Activated T-helper 1 cell treated with anti-CD3 and anti-CD28 coated beads, Interleukin-12 subunit alpha, Interleukin-12 subunit beta, Interleukin-2, Interleukin-4 antibody, amounts not matched to agents 30 ng/mL and 10 ng/mL and 1 ng/mL, durations not matched to agents 14 hours and 24 hours and 36 hours (primary cell): ENCODE results near the gene MAP2K2. TPM values are rescaled to one million over a fixed set of nuclear protein-coding genes. Genes with fewer than 3 reads are reported as not detected.

Experiments used
- DNase-seq: peaks from one replicate; pipeline ENCODE4 v3.0.0; 2021; ENCODE audit warnings: low spot score
- H3K27ac Mint-ChIP-seq: one replicate; pipeline ENCODE4 v1.8.0; 2021; ENCODE audit warnings: mild to moderate bottlenecking, mixed read lengths
- H3K27me3 Mint-ChIP-seq: one replicate; pipeline ENCODE4 v1.8.0; 2022; ENCODE audit warnings: mild to moderate bottlenecking, moderate library complexity, mixed read lengths; ENCODE audit not compliant: insufficient read depth
- H3K36me3 Mint-ChIP-seq: one replicate; pipeline ENCODE4 v1.8.0; 2021; ENCODE audit warnings: low read depth, mixed read lengths
- H3K4me1 Mint-ChIP-seq: one replicate; pipeline ENCODE4 v1.8.0; 2021; ENCODE audit warnings: low read depth, mixed read lengths
- H3K4me3 Mint-ChIP-seq: one replicate; pipeline ENCODE4 v1.8.0; 2021; ENCODE audit warnings: mild to moderate bottlenecking, moderate library complexity, mixed read lengths
- H3K9me3 Mint-ChIP-seq: one replicate; pipeline ENCODE4 v1.8.0; 2021; ENCODE audit warnings: mixed read lengths
- intact Hi-C: fragments of 100-400 bp; cut with micrococcal nuclease; formaldehyde crosslinking; loops from one replicate; pipeline ENCODE4 v1.15.1; 2024
- total RNA-seq: library from RNA; stranded (reverse); gene quantifications from 2 replicates; pipeline ENCODE4 v1.2.3, GENCODE V29; 2022

Gene MAP2K2
- total RNA-seq, 1 donor from 2014 or later, result 135 TPM

DNA sequence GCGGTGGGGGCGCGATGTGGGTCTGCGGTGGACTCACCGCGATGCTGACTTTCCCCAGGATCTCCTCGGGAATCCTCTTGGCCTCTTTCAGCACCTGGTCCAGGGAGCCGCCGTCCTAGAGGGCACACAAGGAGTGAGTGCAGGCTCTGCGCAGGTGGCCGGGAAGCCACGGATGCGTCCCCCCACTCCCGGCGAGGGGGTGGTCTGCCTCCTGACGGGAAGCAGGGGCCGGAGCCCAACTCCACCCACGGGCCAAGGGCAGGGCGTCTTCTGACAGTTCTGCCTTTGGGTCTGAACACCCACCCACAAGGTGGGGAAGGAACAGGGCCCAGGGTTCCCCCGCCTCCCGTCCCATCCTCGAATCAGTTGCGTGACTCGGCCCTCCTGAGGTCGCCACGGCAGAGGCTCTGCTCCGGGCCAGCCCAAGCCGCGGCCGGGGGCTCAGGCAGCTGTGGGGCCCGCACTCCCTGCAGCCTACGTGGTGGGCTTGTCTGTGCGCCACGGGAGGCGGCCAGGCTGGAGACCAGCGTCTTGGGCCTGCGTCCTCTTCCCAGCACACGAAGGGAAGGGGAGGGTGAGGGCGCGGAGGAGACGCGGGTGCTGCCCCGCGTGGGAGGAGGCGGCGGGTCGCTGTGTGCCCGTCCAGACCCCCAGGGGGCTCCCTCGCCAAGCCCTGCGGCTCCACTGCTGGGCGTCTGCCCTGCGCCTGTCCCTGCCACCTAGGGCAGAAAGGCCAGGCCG, 21.4 kb downstream of the MAP2K2 start:
- intact Hi-C loops, result no loop called here
- Mint-ChIP-seq H3K27me3 (no peaks in the 10 kb centered on the region), H3K4me3 (no peak overlapping the region), H3K27ac (no peak overlapping the region), H3K36me3 (peaks cover 18% of the 10 kb centered on the region), H3K9me3 (no peaks in the 10 kb centered on the region), H3K4me1 (peaks cover 22% of the 10 kb centered on the region)
- no peak for DNase-seq

- H3K4me1 Mint-ChIP-seq, result peaks cover 15% of the 10 kb centered on the region
- no peak overlapping the region for H3K4me3 Mint-ChIP-seq
- peaks cover 13% of the 10 kb centered on the region for H3K36me3 Mint-ChIP-seq
- DNase-seq, result no peak
- H3K9me3 Mint-ChIP-seq, result no peaks in the 10 kb centered on the region
- H3K27me3 Mint-ChIP-seq, result no peaks in the 10 kb centered on the region
- no peak overlapping the region for H3K27ac Mint-ChIP-seq
- intact Hi-C loops, result no loop called here
These were observed 22.5 kb downstream of the MAP2K2 start for GRCh38 chr19:4101496-4101770.

DNA sequence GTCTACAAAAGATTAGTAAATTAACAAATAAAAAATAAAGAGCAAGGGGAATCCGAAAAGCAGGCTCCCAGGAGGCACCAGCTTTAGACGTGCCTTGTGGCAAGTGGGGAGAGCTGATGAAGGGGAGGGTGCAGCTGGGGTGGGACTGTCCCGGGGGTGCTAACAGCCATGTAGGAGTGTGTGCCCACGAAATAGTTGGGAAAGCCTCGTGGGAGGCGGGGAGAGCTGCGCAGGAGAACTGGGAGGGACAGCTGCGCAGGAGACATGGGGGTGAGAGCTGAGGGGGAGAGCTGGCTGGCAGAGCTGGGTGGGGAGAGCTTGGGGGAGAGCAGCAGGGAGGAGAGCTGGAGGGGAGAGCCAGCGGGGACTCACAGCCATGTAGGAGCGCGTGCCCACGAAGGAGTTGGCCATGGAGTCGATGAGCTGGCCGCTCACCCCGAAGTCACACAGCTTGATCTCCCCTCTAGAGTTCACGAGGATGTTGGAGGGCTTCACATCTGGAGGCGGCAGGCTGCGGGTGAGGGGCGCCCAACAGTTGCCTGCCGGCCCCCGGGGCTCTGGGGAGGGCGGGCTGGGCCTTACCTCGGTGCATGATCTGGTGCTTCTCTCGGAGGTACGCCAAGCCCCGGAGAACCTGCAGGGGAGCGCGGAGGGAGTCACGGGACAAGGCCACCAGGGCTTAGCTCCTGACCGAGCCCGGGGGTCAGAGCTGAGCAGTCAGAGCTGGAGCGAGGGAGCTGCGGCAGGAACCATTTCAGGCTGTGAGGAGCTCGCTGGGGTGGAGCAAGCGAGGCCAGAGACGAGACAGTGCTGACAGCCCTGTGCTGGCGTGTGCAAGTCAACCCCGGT, 23.1 kb downstream of the MAP2K2 start:
- Mint-ChIP-seq H3K36me3 (peaks cover 15% of the 10 kb centered on the region), H3K27me3 (no peaks in the 10 kb centered on the region), H3K27ac (no peak overlapping the region), H3K4me1 (peaks cover 14% of the 10 kb centered on the region), H3K4me3 (no peak overlapping the region), H3K9me3 (no peaks in the 10 kb centered on the region)
- intact Hi-C loops, result no loop called here
- no peak for DNase-seq

DNA sequence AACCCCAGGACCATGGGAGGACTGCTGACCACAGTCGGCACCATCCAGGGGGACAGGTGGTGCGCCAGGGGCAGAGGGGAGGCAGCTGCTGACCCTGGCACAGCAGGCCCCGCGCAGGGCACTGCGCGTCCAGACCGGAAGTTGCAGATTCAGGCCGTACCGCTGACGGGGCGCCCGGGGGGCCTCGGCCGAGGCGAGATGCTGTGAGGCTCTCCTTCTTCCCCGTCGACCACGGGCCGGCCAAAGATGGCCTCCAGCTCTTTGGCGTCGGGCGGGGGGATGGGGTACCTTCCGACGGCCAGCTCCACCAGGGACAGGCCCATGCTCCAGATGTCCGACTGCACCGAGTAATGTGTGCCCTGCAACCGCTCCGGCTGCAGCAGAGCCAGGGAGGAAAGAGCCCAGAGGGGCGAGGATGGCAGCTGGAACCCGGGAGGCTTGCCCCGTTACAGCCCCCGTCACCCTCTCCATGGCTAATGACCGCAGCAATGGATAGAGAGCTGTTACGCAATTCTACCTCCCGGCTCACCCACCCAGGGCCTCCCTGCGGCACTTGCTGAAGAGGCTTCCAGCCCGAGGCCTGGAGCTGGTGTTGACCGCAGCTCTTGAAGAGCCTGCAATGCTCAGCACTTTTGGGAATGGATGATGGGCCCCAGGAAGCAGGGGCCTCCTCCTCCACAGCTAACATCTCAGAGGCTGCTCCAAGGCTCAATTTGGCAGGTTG, 24.7 kb downstream of the MAP2K2 start:
- Mint-ChIP-seq H3K27me3 (no peaks in the 10 kb centered on the region), H3K27ac (no peak overlapping the region), H3K4me3 (no peak overlapping the region), H3K9me3 (no peaks in the 10 kb centered on the region), H3K36me3 (peaks cover 7% of the 10 kb centered on the region), H3K4me1 (no peaks in the 10 kb centered on the region)
- intact Hi-C loops, result no loop called here
- DNase-seq, result no peak

GRCh38 chr19:4098493-4098892, 25.4 kb downstream of the MAP2K2 start:
- intact Hi-C loops, result no loop called here
- Mint-ChIP-seq H3K4me1 (no peaks in the 10 kb centered on the region), H3K9me3 (no peaks in the 10 kb centered on the region), H3K36me3 (peaks cover 11% of the 10 kb centered on the region), H3K4me3 (no peak overlapping the region), H3K27me3 (no peaks in the 10 kb centered on the region), H3K27ac (no peak overlapping the region)
- DNase-seq, result no peak

GRCh38 chr19:4097501-4097900, 26.4 kb downstream of the MAP2K2 start:
- Mint-ChIP-seq H3K4me1 (no peaks in the 10 kb centered on the region), H3K4me3 (no peak overlapping the region)
- intact Hi-C loops, result no loop called here

GRCh38 chr19:4096049-4096892, 27.7 kb downstream of the MAP2K2 start:
- Mint-ChIP-seq H3K27me3 (no peaks in the 10 kb centered on the region), H3K4me1 (no peaks in the 10 kb centered on the region), H3K9me3 (no peaks in the 10 kb centered on the region), H3K4me3 (no peak overlapping the region), H3K27ac (no peak overlapping the region), H3K36me3 (peaks cover 12% of the 10 kb centered on the region)
- no peak for DNase-seq
- intact Hi-C loops, result no loop called here

More at GRCh38 chr19:4097501-4097900, 26.4 kb downstream of the MAP2K2 start:
- peaks cover 12% of the 10 kb centered on the region for H3K36me3 Mint-ChIP-seq
- no peak overlapping the region for H3K27ac Mint-ChIP-seq
- DNase-seq, result no peak
- H3K27me3 Mint-ChIP-seq, result no peaks in the 10 kb centered on the region
- no peaks in the 10 kb centered on the region for H3K9me3 Mint-ChIP-seq

DNA sequence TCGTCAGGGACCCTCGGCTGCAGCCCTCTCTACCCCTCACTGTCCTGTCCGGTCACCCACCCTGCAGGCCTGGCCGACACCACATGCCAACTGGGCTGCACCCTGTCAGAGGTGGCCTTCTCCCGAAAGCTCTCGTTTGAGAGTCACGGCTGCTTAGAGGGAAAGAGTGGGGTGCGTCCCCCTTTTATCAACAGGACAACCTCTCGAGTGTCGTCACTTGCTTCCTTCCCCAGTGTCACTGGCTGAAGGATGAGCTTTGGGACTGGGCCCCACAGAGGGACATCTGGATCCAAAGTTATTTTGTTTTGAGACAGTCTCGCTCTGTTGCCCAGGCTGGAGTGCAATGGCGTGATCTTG, 28.5 kb downstream of the MAP2K2 start:
- peaks cover 12% of the 10 kb centered on the region for H3K36me3 Mint-ChIP-seq
- intact Hi-C loops, result no loop called here

GRCh38 chr19:4094761-4095487, 29.0 kb downstream of the MAP2K2 start:
- Mint-ChIP-seq H3K9me3 (no peaks in the 10 kb centered on the region), H3K27ac (no peak overlapping the region), H3K4me1 (no peaks in the 10 kb centered on the region), H3K36me3 (peaks cover 15% of the 10 kb centered on the region), H3K4me3 (no peak overlapping the region), H3K27me3 (no peaks in the 10 kb centered on the region)
- no peak for DNase-seq
- intact Hi-C loops, result no loop called here

More for the DNA sequence above, 28.5 kb downstream of the MAP2K2 start:
- Mint-ChIP-seq H3K27ac (no peak overlapping the region), H3K4me1 (no peaks in the 10 kb centered on the region), H3K27me3 (no peaks in the 10 kb centered on the region), H3K9me3 (no peaks in the 10 kb centered on the region), H3K4me3 (no peak overlapping the region)
- no peak for DNase-seq

DNA sequence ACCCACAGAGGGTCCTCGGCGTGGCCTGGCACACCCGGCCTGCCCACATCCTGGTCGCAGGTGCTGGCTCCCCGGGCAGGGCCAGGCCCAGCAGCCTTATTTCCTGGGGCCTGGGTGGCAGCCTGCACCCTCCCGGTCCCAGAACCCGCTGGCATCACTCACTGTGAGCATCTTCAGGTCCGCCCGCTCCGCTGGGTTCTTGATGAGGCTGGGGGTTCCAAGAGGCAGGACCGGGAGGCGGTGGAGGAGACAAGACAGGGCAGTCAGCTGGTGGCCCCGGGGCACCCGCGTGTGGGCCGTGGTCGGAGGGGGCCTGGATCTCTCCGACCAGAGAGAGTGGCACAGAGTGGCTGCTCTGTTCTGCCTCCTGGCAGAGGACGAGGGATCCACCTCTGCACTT, 29.6 kb downstream of the MAP2K2 start:
- Mint-ChIP-seq H3K4me3 (no peak overlapping the region), H3K27me3 (no peaks in the 10 kb centered on the region), H3K9me3 (no peaks in the 10 kb centered on the region), H3K27ac (no peak overlapping the region), H3K4me1 (peaks cover 4% of the 10 kb centered on the region), H3K36me3 (peaks cover 17% of the 10 kb centered on the region)
- intact Hi-C loops, result no loop called here
- no peak for DNase-seq

- peaks cover 10% of the 10 kb centered on the region for H3K4me1 Mint-ChIP-seq
- H3K4me3 Mint-ChIP-seq, result no peak overlapping the region
- intact Hi-C loops, result no loop called here
- no peaks in the 10 kb centered on the region for H3K9me3 Mint-ChIP-seq
- H3K27me3 Mint-ChIP-seq, result no peaks in the 10 kb centered on the region
- H3K36me3 Mint-ChIP-seq, result peaks cover 19% of the 10 kb centered on the region
- no peak for DNase-seq
- H3K27ac Mint-ChIP-seq, result no peak overlapping the region
These were observed 30.2 kb downstream of the MAP2K2 start for GRCh38 chr19:4093643-4094175.
